ENCODE data around the gene UNC5CL.
A peak's percentile ranks its signal among the peaks of the same experiment; 100 is the strongest.
"Not testable (repeated sequence)": the region's sequence is repeated elsewhere in the genome, so short reads cannot be mapped to it uniquely, and the experiment has no call there.

UNC5CL gene

DNA sequence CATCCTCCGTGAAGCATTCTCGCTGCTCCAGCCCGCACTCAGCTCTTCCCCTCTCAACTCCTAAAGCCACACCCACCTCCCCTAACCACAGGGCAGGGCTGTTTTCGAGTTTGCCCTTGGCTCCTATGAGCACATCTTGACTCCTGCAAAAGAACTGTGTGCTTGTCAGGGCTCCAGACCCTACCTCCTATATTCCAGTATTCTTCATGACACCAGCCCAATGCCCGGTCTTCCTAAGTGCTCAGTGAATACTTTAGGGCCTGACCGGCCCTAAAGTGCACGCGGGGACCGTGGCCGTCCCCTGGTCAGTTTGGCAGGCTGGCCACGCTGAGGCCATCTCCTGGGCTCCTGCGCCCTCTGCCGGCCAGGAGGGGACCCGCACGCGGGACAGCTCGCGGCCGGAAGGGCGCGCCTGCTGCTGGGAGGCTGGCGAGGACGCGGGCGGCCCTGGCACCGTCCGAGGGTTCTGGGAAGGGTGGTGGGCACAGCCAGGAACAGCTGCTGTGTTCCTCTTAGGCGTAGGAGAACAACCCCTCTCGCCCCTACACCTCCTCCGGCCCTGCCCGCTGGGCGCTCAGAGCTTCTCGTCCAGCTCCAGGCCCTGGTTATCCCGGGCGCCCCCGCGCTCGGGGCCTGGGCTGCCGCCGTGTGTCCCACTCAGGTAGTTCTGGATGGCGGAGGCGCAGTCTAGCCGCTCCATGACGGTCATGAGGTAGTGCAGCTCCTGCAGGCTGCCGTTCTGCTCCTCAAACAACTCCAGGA, 11.0 kb downstream of the UNC5CL start:
- DNase-seq (ENCODE audit: low read depth, low spot score): peak; percentile 63
- Histone ChIP-seq H3K27me3 (ENCODE audit: insufficient read depth, insufficient read length) (no peaks in the 10 kb centered on the region), H3K4me3 (ENCODE audit: insufficient read length, low read depth) (peak overlapping the region; percentile 75), H3K4me1 (ENCODE audit: insufficient read depth, insufficient read length) (no peaks in the 10 kb centered on the region), H3K9me3 (ENCODE audit: insufficient read depth, low read length) (no peaks in the 10 kb centered on the region), H3K9ac (ENCODE audit: insufficient read length, low read depth) (peak overlapping the region; percentile 97), H3K36me3 (ENCODE audit: insufficient read depth, insufficient read length, low read length) (peaks cover 24% of the 10 kb centered on the region)
- TF ChIP-seq SUZ12 (IDR thresholded peaks at IDR 0.05; ENCODE audit: extremely low read depth, insufficient read depth, insufficient read length) (no peak), ZNF274 (IDR thresholded peaks at IDR 0.05; ENCODE audit: low read depth, low read length) (no peak), YY1 (IDR thresholded peaks at IDR 0.05; ENCODE audit: insufficient read depth, insufficient read length) (no peak)

DNA sequence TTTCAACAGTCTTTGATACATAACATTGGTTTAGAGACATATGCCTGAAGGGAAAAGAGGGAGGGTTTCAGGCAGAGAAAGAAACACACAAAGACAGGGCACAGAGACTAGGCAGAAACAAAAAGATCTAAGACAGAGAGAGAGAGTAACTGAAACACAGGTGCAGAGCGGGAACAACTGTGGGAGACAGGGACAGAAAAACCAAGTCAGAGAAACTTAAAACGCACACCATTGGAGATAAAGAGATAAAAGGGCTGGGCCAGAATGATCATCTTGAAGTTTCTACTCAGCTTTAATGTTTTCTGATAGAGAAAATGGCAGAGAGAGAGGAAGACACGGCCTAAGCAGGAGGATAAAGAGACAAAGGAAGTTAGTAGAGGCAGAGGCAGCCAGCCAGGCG, 11.8 kb downstream of the UNC5CL start:
- H3K36me3 ChIP-seq (ENCODE audit: insufficient read depth, insufficient read length, low read length): peaks cover 24% of the 10 kb centered on the region
- no peak for DNase-seq (ENCODE audit: low read depth, low spot score)
- H3K9ac ChIP-seq (ENCODE audit: insufficient read length, low read depth): peak overlapping the region; percentile 97
- no peaks in the 10 kb centered on the region for H3K27me3 ChIP-seq (ENCODE audit: insufficient read depth, insufficient read length)
- no peak for TF ChIP-seq YY1 (IDR thresholded peaks at IDR 0.05; ENCODE audit: insufficient read depth, insufficient read length)
- no peaks in the 10 kb centered on the region for H3K4me1 ChIP-seq (ENCODE audit: insufficient read depth, insufficient read length)
- peak overlapping the region; percentile 75 for H3K4me3 ChIP-seq (ENCODE audit: insufficient read length, low read depth)
- H3K9me3 ChIP-seq (ENCODE audit: insufficient read depth, low read length): no peaks in the 10 kb centered on the region

DNA sequence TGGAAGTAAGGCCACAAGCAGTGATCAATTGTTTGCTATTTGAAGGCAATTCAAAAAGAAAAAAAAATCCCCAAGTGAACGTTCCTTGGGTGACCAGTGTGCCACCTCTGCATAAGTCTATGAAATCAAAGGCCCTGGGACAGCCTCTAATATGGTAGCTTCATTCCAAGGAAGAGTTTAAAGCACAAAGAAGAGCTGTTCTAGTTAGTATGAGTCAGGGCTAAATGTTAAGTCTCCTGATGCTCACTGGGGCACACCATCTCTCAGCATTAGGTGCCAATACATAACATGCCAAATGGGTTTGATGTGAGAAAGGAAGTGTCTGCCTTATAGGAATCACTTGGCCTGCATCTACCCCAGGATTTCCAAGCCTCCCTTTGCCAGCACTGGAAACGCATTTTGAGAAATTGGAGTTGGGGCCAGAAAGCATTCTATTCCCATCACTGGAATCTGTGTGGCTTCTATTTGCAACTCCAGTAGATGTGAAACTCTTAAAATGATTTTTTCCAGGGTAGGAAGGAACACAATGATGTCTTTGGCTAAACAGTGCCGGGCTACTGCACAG, 13.0 kb downstream of the UNC5CL start:
- Histone ChIP-seq H3K27me3 (ENCODE audit: insufficient read depth, insufficient read length) (no peaks in the 10 kb centered on the region), H3K36me3 (ENCODE audit: insufficient read depth, insufficient read length, low read length) (peaks cover 27% of the 10 kb centered on the region), H3K9me3 (ENCODE audit: insufficient read depth, low read length) (no peaks in the 10 kb centered on the region), H3K4me3 (ENCODE audit: insufficient read length, low read depth) (peak overlapping the region; percentile 3), H3K9ac (ENCODE audit: insufficient read length, low read depth) (peak overlapping the region; percentile 57), H3K4me1 (ENCODE audit: insufficient read depth, insufficient read length) (no peaks in the 10 kb centered on the region)
- no peak for DNase-seq (ENCODE audit: low read depth, low spot score)
- TF ChIP-seq SUZ12 (IDR thresholded peaks at IDR 0.05; ENCODE audit: extremely low read depth, insufficient read depth, insufficient read length) (no peak), ZNF274 (IDR thresholded peaks at IDR 0.05; ENCODE audit: low read depth, low read length) (no peak), YY1 (IDR thresholded peaks at IDR 0.05; ENCODE audit: insufficient read depth, insufficient read length) (no peak)

DNA sequence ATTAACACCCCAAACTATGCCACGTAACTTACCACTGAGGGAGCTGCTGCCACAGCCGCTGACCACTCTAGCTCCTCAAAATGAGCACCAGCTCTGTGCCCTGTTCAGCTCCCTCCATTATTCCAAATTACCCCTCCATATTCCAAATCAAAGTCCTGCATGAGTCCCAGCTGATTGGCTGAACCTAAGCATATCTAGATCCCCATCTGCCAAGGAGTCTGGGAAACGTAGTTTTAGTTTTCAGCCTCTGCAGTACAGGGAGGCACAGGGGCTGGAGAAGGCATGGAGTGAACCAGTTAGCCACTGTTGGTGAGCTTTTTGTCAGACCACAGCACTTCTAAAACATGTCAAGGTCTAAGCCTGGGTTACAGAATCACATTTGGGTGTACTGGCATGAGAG, 15.9 kb downstream of the UNC5CL start:
- TF ChIP-seq ZNF274 (IDR thresholded peaks at IDR 0.05; ENCODE audit: low read depth, low read length) (no peak), SUZ12 (IDR thresholded peaks at IDR 0.05; ENCODE audit: extremely low read depth, insufficient read depth, insufficient read length) (no peak), YY1 (IDR thresholded peaks at IDR 0.05; ENCODE audit: insufficient read depth, insufficient read length) (no peak)
- no peaks in the 10 kb centered on the region for H3K27me3 ChIP-seq (ENCODE audit: insufficient read depth, insufficient read length)
- H3K9me3 ChIP-seq (ENCODE audit: insufficient read depth, low read length): no peaks in the 10 kb centered on the region
- peaks cover 27% of the 10 kb centered on the region for H3K36me3 ChIP-seq (ENCODE audit: insufficient read depth, insufficient read length, low read length)
- no peaks in the 10 kb centered on the region for H3K4me1 ChIP-seq (ENCODE audit: insufficient read depth, insufficient read length)
- H3K4me3 ChIP-seq (ENCODE audit: insufficient read length, low read depth): no peak overlapping the region
- no peak overlapping the region for H3K9ac ChIP-seq (ENCODE audit: insufficient read length, low read depth)
- DNase-seq (ENCODE audit: low read depth, low spot score): no peak

DNA sequence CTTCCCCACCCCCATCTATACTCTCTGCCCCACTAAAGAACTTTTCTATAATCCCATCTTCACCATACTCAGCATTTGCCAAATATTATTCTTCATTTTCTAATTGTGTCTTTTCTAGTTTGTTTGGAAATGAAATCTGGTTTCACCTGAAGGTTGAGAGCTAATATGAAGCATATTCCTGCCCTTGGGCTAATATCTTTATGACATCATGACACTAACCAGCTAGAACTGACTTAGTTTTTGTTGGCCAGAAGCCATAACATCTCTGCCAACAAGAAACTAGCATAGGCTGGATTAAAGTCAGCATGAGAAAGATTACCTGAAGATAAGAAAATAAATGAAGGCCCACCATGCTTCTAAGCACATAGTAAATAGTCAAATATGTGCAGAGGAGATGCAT, 16.7 kb downstream of the UNC5CL start:
- Histone ChIP-seq H3K9me3 (ENCODE audit: insufficient read depth, low read length) (no peaks in the 10 kb centered on the region), H3K27me3 (ENCODE audit: insufficient read depth, insufficient read length) (no peaks in the 10 kb centered on the region), H3K9ac (ENCODE audit: insufficient read length, low read depth) (no peak overlapping the region), H3K4me1 (ENCODE audit: insufficient read depth, insufficient read length) (no peaks in the 10 kb centered on the region), H3K4me3 (ENCODE audit: insufficient read length, low read depth) (no peak overlapping the region), H3K36me3 (ENCODE audit: insufficient read depth, insufficient read length, low read length) (peaks cover 27% of the 10 kb centered on the region)
- TF ChIP-seq ZNF274 (IDR thresholded peaks at IDR 0.05; ENCODE audit: low read depth, low read length) (no peak), SUZ12 (IDR thresholded peaks at IDR 0.05; ENCODE audit: extremely low read depth, insufficient read depth, insufficient read length) (no peak), YY1 (IDR thresholded peaks at IDR 0.05; ENCODE audit: insufficient read depth, insufficient read length) (no peak)
- DNase-seq (ENCODE audit: low read depth, low spot score): no peak

DNA sequence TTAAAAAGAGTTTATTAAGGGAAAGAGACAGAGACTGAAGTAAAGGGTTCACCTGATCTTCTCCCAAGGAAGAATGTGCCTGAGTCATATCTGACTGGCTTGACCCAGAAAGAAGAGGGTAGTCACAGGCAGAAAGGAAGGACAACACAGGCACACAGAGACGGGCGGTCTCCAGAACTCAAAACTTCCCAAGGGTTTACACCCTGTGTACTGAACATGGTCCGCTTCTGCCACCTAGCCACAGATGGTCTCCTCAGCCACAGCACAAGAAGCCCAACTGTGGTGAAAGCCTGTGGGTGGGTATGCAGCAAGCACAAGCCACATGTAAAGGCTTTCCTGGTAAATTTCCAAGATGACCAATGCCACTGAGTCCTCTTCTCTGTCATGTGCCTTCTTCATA, 17.2 kb downstream of the UNC5CL start:
- Histone ChIP-seq H3K4me3 (ENCODE audit: insufficient read length, low read depth) (no peak overlapping the region), H3K27me3 (ENCODE audit: insufficient read depth, insufficient read length) (no peaks in the 10 kb centered on the region), H3K4me1 (ENCODE audit: insufficient read depth, insufficient read length) (no peaks in the 10 kb centered on the region), H3K9ac (ENCODE audit: insufficient read length, low read depth) (no peak overlapping the region), H3K9me3 (ENCODE audit: insufficient read depth, low read length) (no peaks in the 10 kb centered on the region), H3K36me3 (ENCODE audit: insufficient read depth, insufficient read length, low read length) (peaks cover 27% of the 10 kb centered on the region)
- no peak for DNase-seq (ENCODE audit: low read depth, low spot score)
- TF ChIP-seq YY1 (IDR thresholded peaks at IDR 0.05; ENCODE audit: insufficient read depth, insufficient read length) (no peak), ZNF274 (IDR thresholded peaks at IDR 0.05; ENCODE audit: low read depth, low read length) (no peak), SUZ12 (IDR thresholded peaks at IDR 0.05; ENCODE audit: extremely low read depth, insufficient read depth, insufficient read length) (no peak)

DNA sequence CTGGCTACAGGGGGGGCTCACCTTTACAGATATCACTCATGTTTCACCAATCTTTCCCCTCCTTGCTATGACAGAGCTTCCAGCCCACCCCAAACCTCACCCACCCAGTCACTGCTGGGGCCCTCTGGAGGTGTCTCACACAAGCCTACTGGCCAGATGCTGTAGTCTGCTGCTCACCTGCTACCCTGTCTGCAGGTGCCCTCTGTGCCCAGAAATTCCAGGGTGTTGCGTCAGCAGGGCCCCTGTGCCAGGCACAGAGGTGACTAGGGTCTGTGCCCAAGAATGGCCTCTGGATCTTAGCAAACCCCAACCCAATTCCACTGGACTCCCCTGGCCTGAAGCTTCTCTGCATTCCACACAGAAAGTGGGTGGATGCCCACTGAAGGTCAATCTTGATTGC, 21.4 kb downstream of the UNC5CL start:
- H3K36me3 ChIP-seq (ENCODE audit: insufficient read depth, insufficient read length, low read length): peaks cover 3% of the 10 kb centered on the region
- H3K9me3 ChIP-seq (ENCODE audit: insufficient read depth, low read length): no peaks in the 10 kb centered on the region
- peaks cover 2% of the 10 kb centered on the region for H3K4me1 ChIP-seq (ENCODE audit: insufficient read depth, insufficient read length)
- DNase-seq (ENCODE audit: low read depth, low spot score): no peak
- H3K4me3 ChIP-seq (ENCODE audit: insufficient read length, low read depth): no peak overlapping the region
- no peak overlapping the region for H3K9ac ChIP-seq (ENCODE audit: insufficient read length, low read depth)
- H3K27me3 ChIP-seq (ENCODE audit: insufficient read depth, insufficient read length): no peaks in the 10 kb centered on the region
- no peak for TF ChIP-seq ZNF274 (IDR thresholded peaks at IDR 0.05; ENCODE audit: low read depth, low read length)
- TF ChIP-seq YY1 (IDR thresholded peaks at IDR 0.05; ENCODE audit: insufficient read depth, insufficient read length): no peak
- TF ChIP-seq SUZ12 (IDR thresholded peaks at IDR 0.05; ENCODE audit: extremely low read depth, insufficient read depth, insufficient read length): no peak

DNA sequence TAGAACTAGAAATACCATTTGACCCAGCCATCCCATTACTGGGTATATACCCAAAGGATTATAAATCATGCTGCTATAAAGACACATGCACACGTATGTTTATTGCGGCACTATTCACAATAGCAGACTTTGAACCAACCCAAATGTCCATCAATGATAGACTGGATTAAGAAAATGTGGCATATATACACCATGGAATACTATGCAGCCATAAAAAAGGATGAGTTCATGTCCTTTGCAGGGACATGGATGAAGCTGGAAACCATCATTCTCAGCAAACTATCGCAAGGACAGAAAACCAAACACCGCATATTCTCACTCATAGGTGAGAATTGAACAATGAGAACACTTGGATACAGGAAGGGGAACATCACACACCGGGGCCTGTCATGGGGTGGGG, 23.2 kb downstream of the UNC5CL start:
- DNase-seq (ENCODE audit: low read depth, low spot score); H3K36me3 ChIP-seq (ENCODE audit: insufficient read depth, insufficient read length, low read length); H3K4me3 ChIP-seq (ENCODE audit: insufficient read length, low read depth); H3K27me3 ChIP-seq (ENCODE audit: insufficient read depth, insufficient read length); H3K9ac ChIP-seq (ENCODE audit: insufficient read length, low read depth); H3K4me1 ChIP-seq (ENCODE audit: insufficient read depth, insufficient read length); H3K9me3 ChIP-seq (ENCODE audit: insufficient read depth, low read length): not testable (repeated sequence)

Data from NT2/D1 (cell line).